Measurements from ENCODE around the gene PRKG1. TPM values are rescaled to one million over a fixed set of nuclear protein-coding genes. Genes with fewer than 3 reads are reported as not detected.
A peak's percentile ranks its signal among the peaks of the same experiment; 100 is the strongest.
"Not testable (repeated sequence)": the region's sequence is repeated elsewhere in the genome, so short reads cannot be mapped to it uniquely, and the experiment has no call there.

The PRKG1 gene
- total and polyA plus RNA-seq, 2 donors (not counting 1 experiment from before 2014, with no cell fraction given) = not detected

- intact Hi-C loops (cut with micrococcal nuclease) = no loop called here
- H3K4me3 Mint-ChIP-seq = peak overlapping the region; percentile 42
- no peaks in the 10 kb centered on the region for H3K79me2 ChIP-seq (ENCODE audit: control insufficient read depth, insufficient read depth, low read length)
- H3K27me3 ChIP-seq (replicated peaks in 1 of 4; ENCODE audit: control extremely low read depth in 1 of 4, control insufficient read depth in 3 of 4, insufficient read depth in 4 of 4, low read length in 3 of 4) = no peaks in the 10 kb centered on the region
- DNase-seq = no peak
- no CpG with 5 or more reads among the region's 2 CpGs for WGBS (ENCODE audit: insufficient coverage)
- TF ChIP-seq EZH2 (IDR thresholded peaks at IDR 0.05; ENCODE audit: borderline replicate concordance, insufficient read depth, low read depth, low read length, poor library complexity, severe bottlenecking) (no peak), CTCF (IDR thresholded peaks at IDR 0.05) (no peak)
- ATAC-seq (ENCODE audit: low read depth) = no peak
- H2AFZ ChIP-seq (ENCODE audit: insufficient read depth, low read depth, low read length, poor library complexity, severe bottlenecking) = no peak overlapping the region
- H3K9me3 Mint-ChIP-seq (ENCODE audit: insufficient read depth) = no peaks in the 10 kb centered on the region
- H3K4me1 ChIP-seq (ENCODE audit: control insufficient read depth in 2 of 2, insufficient read depth in 2 of 2, low read length in 2 of 2) = peaks cover 0 to 4% of the 10 kb centered on the region in 2 donors
- H3K4me2 ChIP-seq (replicated peaks; ENCODE audit: low read depth, low read length, poor library complexity, severe bottlenecking) = peak overlapping the region; percentile 28
- H3K27ac ChIP-seq (ENCODE audit: low read length in 2 of 2) = no peak overlapping the region
- ChIA-PET CTCF (no interaction called here), POLR2A (no interaction called here)
- peaks cover 6% of the 10 kb centered on the region for H3K4me1 Mint-ChIP-seq
- no peaks in the 10 kb centered on the region for H4K20me1 ChIP-seq (ENCODE audit: control insufficient read depth, insufficient read depth, low read length, poor library complexity, severe bottlenecking)
- H3K36me3 ChIP-seq (replicated peaks in 1 of 2; ENCODE audit: control extremely low read depth in 1 of 2, control insufficient read depth in 1 of 2, extremely low read depth in 1 of 2, insufficient read depth in 2 of 2, low read length in 1 of 2) = no peaks in the 10 kb centered on the region
- H3K9me3 ChIP-seq (ENCODE audit: control extremely low read depth in 1 of 3, control insufficient read depth in 2 of 3, insufficient read depth in 1 of 3, low read length in 2 of 3) = peaks cover 0 to 1% (median 0%) of the 10 kb centered on the region in 3 donors
- no peaks in the 10 kb centered on the region for H3K27me3 Mint-ChIP-seq
- no peak overlapping the region for H3K27ac Mint-ChIP-seq
- no peak overlapping the region for H3K4me3 ChIP-seq (ENCODE audit: control extremely low read depth in 1 of 5, extremely low read depth in 1 of 5, insufficient read depth in 1 of 5, low read depth in 2 of 5, low read length in 4 of 5)
- no peak overlapping the region for H3K9ac ChIP-seq (ENCODE audit: low read length)
Measured at GRCh38 chr10:52245547-52245946, 1171.3 kb downstream of the PRKG1 start.

DNA sequence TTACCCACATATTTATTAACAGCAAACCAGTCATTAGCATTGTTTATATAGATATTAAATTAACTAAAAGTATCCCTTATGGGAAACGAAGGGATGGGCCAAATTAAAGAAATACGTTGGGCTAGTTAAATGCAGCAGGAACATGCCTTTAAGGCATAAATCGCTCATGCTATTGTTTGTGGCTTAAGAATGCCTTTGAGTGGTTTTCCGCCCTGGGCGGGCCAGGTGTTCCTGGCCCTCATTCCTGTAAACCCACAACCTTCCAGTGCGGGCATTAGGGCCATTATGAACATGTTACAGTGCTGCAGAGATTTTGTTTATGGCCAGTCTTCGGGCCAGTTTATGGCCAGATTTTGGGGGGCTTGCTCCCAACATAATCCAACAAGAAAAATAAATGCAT, 1173.6 kb downstream of the PRKG1 start:
- H3K9me3 ChIP-seq (ENCODE audit: control extremely low read depth in 1 of 3, control insufficient read depth in 2 of 3, insufficient read depth in 1 of 3, low read length in 2 of 3); H3K27me3 ChIP-seq (replicated peaks in 1 of 4; ENCODE audit: control extremely low read depth in 1 of 4, control insufficient read depth in 3 of 4, insufficient read depth in 4 of 4, low read length in 3 of 4); intact Hi-C loops (cut with micrococcal nuclease); POLR2A ChIA-PET; H3K4me3 ChIP-seq (ENCODE audit: control extremely low read depth in 1 of 5, extremely low read depth in 1 of 5, insufficient read depth in 1 of 5, low read depth in 2 of 5, low read length in 4 of 5); H3K9ac ChIP-seq (ENCODE audit: low read length); H3K79me2 ChIP-seq (ENCODE audit: control insufficient read depth, insufficient read depth, low read length); H3K9me3 Mint-ChIP-seq (ENCODE audit: insufficient read depth); H3K4me1 ChIP-seq (ENCODE audit: control insufficient read depth in 2 of 2, insufficient read depth in 2 of 2, low read length in 2 of 2); DNase-seq; H4K20me1 ChIP-seq (ENCODE audit: control insufficient read depth, insufficient read depth, low read length, poor library complexity, severe bottlenecking); H3K4me3 Mint-ChIP-seq; H3K27me3 Mint-ChIP-seq; H3K4me1 Mint-ChIP-seq; H3K27ac ChIP-seq (ENCODE audit: low read length in 2 of 2); H3K27ac Mint-ChIP-seq; ATAC-seq (ENCODE audit: low read depth); H3K4me2 ChIP-seq (replicated peaks; ENCODE audit: low read depth, low read length, poor library complexity, severe bottlenecking); H3K36me3 ChIP-seq (replicated peaks in 1 of 2; ENCODE audit: control extremely low read depth in 1 of 2, control insufficient read depth in 1 of 2, extremely low read depth in 1 of 2, insufficient read depth in 2 of 2, low read length in 1 of 2); H2AFZ ChIP-seq (ENCODE audit: insufficient read depth, low read depth, low read length, poor library complexity, severe bottlenecking); CTCF ChIA-PET: not testable (repeated sequence)
- WGBS (ENCODE audit: insufficient coverage) = 93% methylated on average over 4 of the region's 7 CpGs

All from B cell (primary cell).